Mucosa of descending colon (tissue), 3 donors: ENCODE results near the gene CDS1. TPM values are rescaled to one million over a fixed set of nuclear protein-coding genes. Genes with fewer than 3 reads are reported as not detected.
A peak's percentile ranks its signal among the peaks of the same experiment; 100 is the strongest.

ENCODE experiments used
- ATAC-seq: fragments of 200-7000 bp; cut with Tn5 transposase; one replicate; pipeline ENCODE4 v1.9.1; 2020; ENCODE audit warnings: mild to moderate bottlenecking, moderate library complexity
- DNase-seq, 3 donors: peaks; one replicate each; pipeline ENCODE4 v3.0.0-alpha.2; 2020
- H3K36me3 ChIP-seq: fragments of 200-600 bp; one replicate; pipeline ENCODE4 v1.8.0; 2021; ENCODE audit warnings: low read depth, mild to moderate bottlenecking
- H3K4me1 ChIP-seq: fragments of 200-600 bp; one replicate; pipeline ENCODE4 v1.8.0; 2021; ENCODE audit warnings: low read depth, mild to moderate bottlenecking
- H3K4me3 ChIP-seq: fragments of 200-600 bp; one replicate; pipeline ENCODE4 v1.8.0; 2021; ENCODE audit warnings: mild to moderate bottlenecking
- H3K9me3 ChIP-seq: fragments of 200-600 bp; one replicate; pipeline ENCODE4 v1.8.0; 2021; ENCODE audit warnings: mild to moderate bottlenecking
- CTCF ChIP-seq: fragments of 200-600 bp; IDR thresholded peaks from one replicate; pipeline ENCODE4 v1.8.0; 2022; ENCODE audit warnings: antibody characterized with exemption, mild to moderate bottlenecking
- intact Hi-C, 2 donors: fragments of 100-400 bp; cut with DNase I in 1 of 2; cut with micrococcal nuclease in 1 of 2; formaldehyde crosslinking; loops; one replicate each; pipeline versions ENCODE4 v1.11.0 to v1.11.1; 2022; cut with DNase I, micrococcal nuclease
- total RNA-seq, 3 donors: library from RNA; stranded (reverse); fragmentation: NEBNext Ultra II Directional in 2 of 3; extraction: Animal tissue kit (Norgen Biotek cat#: 25700) in 2 of 3; gene quantifications; one replicate each; pipeline versions ENCODE4 v1.2.1 to v1.2.4, GENCODE V29; 2021 to 2023
- donor health status: DM: no; HTN: no; CAD: no; lungs with moderate emphysema.
- donor health status: DM: no; HTN: no; CAD: no.
- donor health status: DM: no; HTN: yes; CAD: no.

CDS1 gene
- total RNA-seq, 3 donors from 2014 or later = 18.9 to 44.2 (median 39.2) TPM

- intact Hi-C loops = no loop called here
- no peaks in the 10 kb centered on the region for H3K9me3 ChIP-seq
- no peak overlapping the region for H3K4me3 ChIP-seq
- peak; percentile 58 for ATAC-seq
- DNase-seq = no peak
- peaks cover 7% of the 10 kb centered on the region for H3K4me1 ChIP-seq
- no peak for TF ChIP-seq CTCF
- H3K36me3 ChIP-seq = no peaks in the 10 kb centered on the region
These were observed 100.3 kb downstream of the CDS1 start for GRCh38 chr4:84683064-84683850.

- H3K36me3 ChIP-seq = no peaks in the 10 kb centered on the region
- no peak for ATAC-seq
- intact Hi-C loops = no loop called here
- no peak overlapping the region for H3K4me3 ChIP-seq
- H3K4me1 ChIP-seq = peaks cover 7% of the 10 kb centered on the region
- no peaks in the 10 kb centered on the region for H3K9me3 ChIP-seq
- no peak for TF ChIP-seq CTCF
- DNase-seq = no peak
These were observed 101.4 kb downstream of the CDS1 start for GRCh38 chr4:84684361-84684760.

GRCh38 chr4:84685105-84685504, 102.2 kb downstream of the CDS1 start:
- ATAC-seq = no peak
- H3K4me1 ChIP-seq = peaks cover 7% of the 10 kb centered on the region
- DNase-seq = no peak
- H3K36me3 ChIP-seq = no peaks in the 10 kb centered on the region
- intact Hi-C loops = no loop called here
- no peak overlapping the region for H3K4me3 ChIP-seq
- no peak for TF ChIP-seq CTCF
- H3K9me3 ChIP-seq = no peaks in the 10 kb centered on the region

GRCh38 chr4:84688605-84689004, 105.7 kb downstream of the CDS1 start:
- H3K36me3 ChIP-seq = peaks cover 4% of the 10 kb centered on the region
- DNase-seq (no peak), ATAC-seq (no peak)
- no peak for TF ChIP-seq CTCF
- H3K4me1 ChIP-seq = no peaks in the 10 kb centered on the region
- H3K4me3 ChIP-seq = no peak overlapping the region
- intact Hi-C loops = no loop called here
- no peaks in the 10 kb centered on the region for H3K9me3 ChIP-seq

- Histone ChIP-seq H3K4me1 (no peaks in the 10 kb centered on the region), H3K9me3 (no peaks in the 10 kb centered on the region), H3K4me3 (no peak overlapping the region), H3K36me3 (peaks cover 4% of the 10 kb centered on the region)
- TF ChIP-seq CTCF = no peak
- ATAC-seq (no peak), DNase-seq (no peak)
- intact Hi-C loops = no loop called here
These were observed 106.3 kb downstream of the CDS1 start for GRCh38 chr4:84689197-84689596.
